SK-N-SH (cell line): ENCODE measurements around the gene BEST1. TPM values are rescaled to one million over a fixed set of nuclear protein-coding genes. Genes with fewer than 3 reads are reported as not detected.

Source experiments
- CTCF ChIA-PET: fragments of 300-600, 350-600 bp; formaldehyde crosslinking; extraction: SDS; loops from one replicate; lab custom pipeline; 2021; lab: Yijun Ruan, JAX
- POLR2A ChIA-PET: fragments of 350-600 bp; sonication (Branson Sonifier 250); formaldehyde crosslinking; extraction: SDS; loops from one replicate; lab custom pipeline; 2020; ENCODE audit warnings: antibody characterized with exemption, inconsistent platforms; lab: Yijun Ruan, JAX
- DNase-seq: peaks from one replicate; pipeline ENCODE4 v3.0.0; 2012
- H2AFZ ChIP-seq: fragments of 200-600 bp; sonication (generic); 2 replicates; pipeline ENCODE4 v1.8.1; 2016; ENCODE audit warnings: antibody characterized with exemption, mild to moderate bottlenecking, low read depth
- H3F3A ChIP-seq: fragments of 200-600 bp; sonication (generic); replicated peaks from 2 replicates; pipeline ENCODE3; 2016; ENCODE audit warnings: antibody characterized with exemption, mild to moderate bottlenecking; ENCODE audit not compliant: insufficient read depth
- H3K27ac ChIP-seq, 2 experiments: fragments of 200-500 bp in 1 of 2; fragments of 200-600 bp in 1 of 2; sonication (Bioruptor generic) in 1 of 2; sonication (generic), shearing (Covaris generic) in 1 of 2; 2 replicates each; pipeline versions ENCODE4 v1.5.1 to v1.6.1; 2014 to 2016; ENCODE audit warnings: low read depth in 2 of 2, inconsistent platforms in 1 of 2, low read length in 1 of 2, mild to moderate bottlenecking in 1 of 2, mixed read lengths in 1 of 2
- H3K27me3 ChIP-seq: fragments of 200-600 bp; sonication (generic), shearing (Covaris generic); 2 replicates; pipeline ENCODE4 v1.6.1; 2016; ENCODE audit warnings: mixed run types; ENCODE audit not compliant: insufficient read depth
- H3K36me3 ChIP-seq, 2 experiments: fragments of 200-500 bp in 1 of 2; fragments of 200-600 bp in 1 of 2; sonication (Bioruptor generic) in 1 of 2; sonication (generic) in 1 of 2; replicated peaks in 1 of 2; 2 replicates each; pipeline versions ENCODE3 to v1.5.1; 2014 to 2016; ENCODE audit warnings: low read length in 1 of 2, mild to moderate bottlenecking in 1 of 2; ENCODE audit not compliant: insufficient read depth in 2 of 2, control insufficient read depth in 1 of 2
- H3K4me1 ChIP-seq, 2 experiments: fragments of 200-500 bp in 1 of 2; fragments of 200-600 bp in 1 of 2; sonication (Bioruptor generic) in 1 of 2; sonication (generic), shearing (Covaris generic) in 1 of 2; 2 replicates each; pipeline versions ENCODE4 v1.5.1 to v1.6.1; 2014 to 2016; ENCODE audit warnings: low read depth in 1 of 2, low read length in 1 of 2, mixed run types in 1 of 2; ENCODE audit not compliant: insufficient read depth in 2 of 2, control insufficient read depth in 1 of 2
- H3K4me2 ChIP-seq: fragments of 200-600 bp; sonication (generic), shearing (Covaris generic); 2 replicates; pipeline ENCODE4 v1.6.1; 2017; ENCODE audit warnings: mixed run types
- H3K4me3 ChIP-seq, 2 experiments: fragments of 200-500 bp in 1 of 2; fragments of 200-600 bp in 1 of 2; sonication (Bioruptor generic) in 1 of 2; sonication (generic), shearing (Covaris generic) in 1 of 2; 2 replicates each; pipeline versions ENCODE4 v1.5.1 to v1.8.1; 2014 to 2016; ENCODE audit warnings: low read depth in 2 of 2, inconsistent platforms in 1 of 2, low read length in 1 of 2, mild to moderate bottlenecking in 1 of 2, mixed read lengths in 1 of 2, moderate library complexity in 1 of 2
- H3K79me2 ChIP-seq: fragments of 200-600 bp; sonication (generic); 2 replicates; pipeline ENCODE4 v1.8.1; 2017; ENCODE audit warnings: mild to moderate bottlenecking; ENCODE audit not compliant: insufficient read depth
- H3K9ac ChIP-seq: fragments of 200-600 bp; sonication (generic); 2 replicates; pipeline ENCODE4 v1.6.1; 2017; ENCODE audit warnings: mixed run types
- H3K9me2 ChIP-seq: fragments of 200-600 bp; sonication (generic); 2 replicates; pipeline ENCODE4 v1.6.1; 2017; ENCODE audit warnings: mixed run types
- H3K9me3 ChIP-seq: fragments of 200-600 bp; sonication (generic); 2 replicates; pipeline ENCODE4 v1.6.1; 2017; ENCODE audit warnings: mixed run types, mild to moderate bottlenecking, moderate library complexity
- H4K20me1 ChIP-seq: fragments of 200-600 bp; sonication (generic); 2 replicates; pipeline ENCODE4 v1.6.1; 2017; ENCODE audit warnings: mild to moderate bottlenecking, mixed run types; ENCODE audit not compliant: insufficient read depth
- CHD2 ChIP-seq: fragments of 150-350 bp; IDR thresholded peaks from 2 replicates; pipeline ENCODE4 v1.6.1; 2018; ENCODE audit warnings: low read length; ENCODE audit not compliant: partially characterized antibody
- EZH2phosphoT487 ChIP-seq: fragments of 200-600 bp; sonication (generic); IDR thresholded peaks from 2 replicates; pipeline ENCODE4 v1.6.1; 2017; ENCODE audit warnings: low read depth, mixed run types, mild to moderate bottlenecking, antibody characterized with exemption, moderate library complexity, borderline replicate concordance
- GATA2 ChIP-seq: sonication (generic); formaldehyde crosslinking; IDR thresholded peaks from 2 replicates; pipeline ENCODE4 v1.5.0; 2020; ENCODE audit warnings: mild to moderate bottlenecking, missing genetic modification reagents
- NRF1 ChIP-seq: IDR thresholded peaks from 2 replicates; pipeline ENCODE4 v1.6.1; 2012; ENCODE audit warnings: low read depth, mild to moderate bottlenecking, low read length
- RAD21 ChIP-seq: IDR thresholded peaks from 2 replicates; pipeline ENCODE4 v1.6.1; 2012; ENCODE audit warnings: mild to moderate bottlenecking, low read length
- RCOR1 ChIP-seq: fragments of 150-350 bp; IDR thresholded peaks from 2 replicates; pipeline ENCODE4 v1.6.1; 2017; ENCODE audit warnings: antibody characterized with exemption, low read length
- RFX5 ChIP-seq: IDR thresholded peaks from 2 replicates; pipeline ENCODE4 v1.6.1; 2012; ENCODE audit warnings: mild to moderate bottlenecking, improper control_type of control experiment, low read length
- SIN3A ChIP-seq: IDR thresholded peaks from 2 replicates; pipeline ENCODE4 v1.6.1; 2012; ENCODE audit warnings: low read depth, mild to moderate bottlenecking, low read length, moderate library complexity, borderline replicate concordance
- SMC3 ChIP-seq: IDR thresholded peaks from 2 replicates; pipeline ENCODE4 v1.6.1; 2012; ENCODE audit warnings: low read depth, low read length, improper control_type of control experiment
- TAF1 ChIP-seq: IDR thresholded peaks from 2 replicates; pipeline ENCODE4 v1.6.1; 2012; ENCODE audit warnings: low read depth, mild to moderate bottlenecking, low read length, moderate library complexity, borderline replicate concordance
- TEAD4 ChIP-seq: IDR thresholded peaks from 2 replicates; pipeline ENCODE4 v1.4.0; 2012; ENCODE audit warnings: mild to moderate bottlenecking, borderline replicate concordance; ENCODE audit not compliant: insufficient read depth
- WGBS: methylation state at CpG from one replicate; pipeline ENCODE4 v1.1.6; 2017; ENCODE audit warnings: low lambda C conversion rate; 5-methylcytosine and 5-hydroxymethylcytosine counted together
- polyA plus RNA-seq, 3 experiments: library from polyadenylated mRNA; depleted of rRNA; stranded (reverse); fragments of >200 nt; gene quantifications; 2 replicates each; pipeline ENCODE4 v1.2.3, GENCODE V29; 2012
- TF ChIP-seq, protein P1 (sequence below): fragments of 150-350 bp; IDR thresholded peaks from 2 replicates; pipeline ENCODE4 v1.6.1; 2017; ENCODE audit warnings: antibody characterized with exemption, low read length, low read depth, borderline replicate concordance
- TF ChIP-seq, protein P2 (sequence below): IDR thresholded peaks from 2 replicates; pipeline ENCODE4 v1.4.0; 2012; ENCODE audit warnings: low read depth, borderline replicate concordance
- TF ChIP-seq, protein P3 (sequence below): IDR thresholded peaks from 2 replicates; pipeline ENCODE4 v1.6.1; 2012; ENCODE audit warnings: mild to moderate bottlenecking, low read depth, low read length, moderate library complexity
- TF ChIP-seq, protein P4 (sequence below): IDR thresholded peaks from 2 replicates; pipeline ENCODE4 v1.4.0; 2012; ENCODE audit warnings: low read depth, borderline replicate concordance
- TF ChIP-seq, protein P5 (sequence below): IDR thresholded peaks from 2 replicates; pipeline ENCODE4; 2012

The BEST1 gene
- polyA plus RNA-seq, 1 of the 3 experiments (the other 2 are of a cell fraction), result 0.30 TPM

DNA sequence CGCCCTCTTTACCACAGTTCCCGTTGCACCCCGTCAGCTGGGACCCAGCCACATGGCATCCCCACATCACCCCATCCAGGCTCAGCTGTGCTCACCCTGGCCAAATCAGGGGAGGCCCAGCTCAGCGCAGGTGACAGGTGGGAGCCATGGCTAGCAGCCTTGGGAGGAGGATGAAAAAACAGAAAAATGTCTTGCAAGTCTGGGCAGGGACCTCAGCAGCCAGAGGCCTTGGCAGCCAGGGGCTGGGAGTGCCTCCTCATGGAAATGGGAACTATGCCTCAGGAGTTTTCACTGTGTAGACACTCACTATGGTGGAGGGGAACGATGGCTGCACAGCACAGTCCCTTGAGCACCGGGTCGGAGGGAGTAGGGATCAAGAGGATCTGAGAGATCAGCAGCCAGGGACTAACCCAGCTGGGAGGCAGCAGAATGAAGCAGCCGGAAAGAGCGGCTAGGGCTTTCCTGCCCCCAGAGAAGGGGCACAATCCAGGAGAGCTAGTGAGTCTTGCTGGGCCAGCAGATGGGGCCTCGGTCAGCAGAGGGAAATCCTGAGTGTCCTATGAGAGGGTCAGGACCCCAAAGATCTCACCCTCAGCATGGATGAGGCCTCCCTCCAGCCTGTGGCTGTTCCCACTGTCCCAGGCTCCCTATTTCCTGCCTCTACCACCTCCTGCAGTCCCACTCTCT is 23.5 kb downstream of the BEST1 start (continued):
- TF ChIP-seq, protein P1, sequence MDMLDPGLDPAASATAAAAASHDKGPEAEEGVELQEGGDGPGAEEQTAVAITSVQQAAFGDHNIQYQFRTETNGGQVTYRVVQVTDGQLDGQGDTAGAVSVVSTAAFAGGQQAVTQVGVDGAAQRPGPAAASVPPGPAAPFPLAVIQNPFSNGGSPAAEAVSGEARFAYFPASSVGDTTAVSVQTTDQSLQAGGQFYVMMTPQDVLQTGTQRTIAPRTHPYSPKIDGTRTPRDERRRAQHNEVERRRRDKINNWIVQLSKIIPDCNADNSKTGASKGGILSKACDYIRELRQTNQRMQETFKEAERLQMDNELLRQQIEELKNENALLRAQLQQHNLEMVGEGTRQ, result no peak
- TF ChIP-seq, all 33 proteins: peak for 0

DNA sequence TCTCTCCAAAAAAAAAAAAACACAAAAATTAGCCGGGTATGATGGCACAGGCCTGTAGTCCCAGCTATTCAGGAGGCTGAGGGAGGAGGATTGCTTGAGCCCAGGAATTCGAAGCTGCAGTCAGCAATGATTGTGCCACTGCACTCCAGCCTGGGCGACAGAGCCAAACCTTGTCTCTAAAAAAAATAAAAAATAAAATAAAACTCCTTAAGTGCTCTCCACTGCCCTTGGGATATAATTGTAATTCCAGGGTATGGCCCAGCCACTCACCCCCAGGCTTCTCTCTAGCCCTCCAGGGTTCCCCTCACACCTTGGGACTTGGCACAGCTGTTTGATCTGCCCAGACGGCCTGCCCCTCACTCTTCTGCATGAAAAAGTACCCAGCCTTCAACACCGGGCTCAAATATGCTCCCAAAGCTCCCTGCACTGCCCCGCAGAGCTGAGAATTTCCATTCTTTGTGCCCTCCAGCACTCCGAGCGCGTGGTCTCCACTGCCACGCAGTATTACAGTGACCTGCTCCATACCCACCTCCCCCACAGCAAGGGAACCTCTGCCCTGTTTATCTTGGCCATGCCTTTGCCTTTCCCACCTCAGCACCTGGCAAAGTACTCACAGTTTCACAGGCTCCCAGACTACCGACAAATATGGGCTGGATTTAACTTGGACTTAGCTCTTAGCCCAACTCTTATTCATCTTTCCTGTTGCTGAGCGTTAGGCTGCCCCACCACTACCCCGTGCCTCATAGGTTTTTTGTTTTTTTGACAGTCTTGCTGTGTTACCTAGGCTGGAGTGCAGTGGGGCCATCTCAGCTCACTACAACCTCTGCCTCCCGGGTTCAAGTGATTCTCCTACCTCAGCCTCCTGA is 24.8 kb downstream of the BEST1 start:
- no peak overlapping the region for H2AFZ ChIP-seq

More for the DNA sequence above, 24.8 kb downstream of the BEST1 start:
- Histone ChIP-seq H3K79me2 (no peaks in the 10 kb centered on the region), H3K9ac (no peak overlapping the region), H3K9me3 (no peaks in the 10 kb centered on the region), H3K4me1 (peaks cover 26 to 43% of the 10 kb centered on the region in 2 experiments), H4K20me1 (no peaks in the 10 kb centered on the region), H3K27me3 (no peaks in the 10 kb centered on the region), H3K36me3 (no peaks in the 10 kb centered on the region), H3K9me2 (no peaks in the 10 kb centered on the region), H3K4me2 (no peak overlapping the region), H3K4me3 (no peak overlapping the region), H3F3A (peaks cover 23% of the 10 kb centered on the region), H3K27ac (no peak overlapping the region)
- no peak for DNase-seq
- TF ChIP-seq, protein P2, sequence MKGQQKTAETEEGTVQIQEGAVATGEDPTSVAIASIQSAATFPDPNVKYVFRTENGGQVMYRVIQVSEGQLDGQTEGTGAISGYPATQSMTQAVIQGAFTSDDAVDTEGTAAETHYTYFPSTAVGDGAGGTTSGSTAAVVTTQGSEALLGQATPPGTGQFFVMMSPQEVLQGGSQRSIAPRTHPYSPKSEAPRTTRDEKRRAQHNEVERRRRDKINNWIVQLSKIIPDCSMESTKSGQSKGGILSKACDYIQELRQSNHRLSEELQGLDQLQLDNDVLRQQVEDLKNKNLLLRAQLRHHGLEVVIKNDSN, result no peak
- TF ChIP-seq RAD21 (no peak), CHD2 (no peak), TEAD4 (no peak), SMC3 (no peak), RFX5 (no peak), EZH2phosphoT487 (no peak), TAF1 (no peak), NRF1 (no peak), SIN3A (no peak), GATA2 (CRISPR knock-in tag) (no peak), RCOR1 (no peak)
- TF ChIP-seq, protein P3, sequence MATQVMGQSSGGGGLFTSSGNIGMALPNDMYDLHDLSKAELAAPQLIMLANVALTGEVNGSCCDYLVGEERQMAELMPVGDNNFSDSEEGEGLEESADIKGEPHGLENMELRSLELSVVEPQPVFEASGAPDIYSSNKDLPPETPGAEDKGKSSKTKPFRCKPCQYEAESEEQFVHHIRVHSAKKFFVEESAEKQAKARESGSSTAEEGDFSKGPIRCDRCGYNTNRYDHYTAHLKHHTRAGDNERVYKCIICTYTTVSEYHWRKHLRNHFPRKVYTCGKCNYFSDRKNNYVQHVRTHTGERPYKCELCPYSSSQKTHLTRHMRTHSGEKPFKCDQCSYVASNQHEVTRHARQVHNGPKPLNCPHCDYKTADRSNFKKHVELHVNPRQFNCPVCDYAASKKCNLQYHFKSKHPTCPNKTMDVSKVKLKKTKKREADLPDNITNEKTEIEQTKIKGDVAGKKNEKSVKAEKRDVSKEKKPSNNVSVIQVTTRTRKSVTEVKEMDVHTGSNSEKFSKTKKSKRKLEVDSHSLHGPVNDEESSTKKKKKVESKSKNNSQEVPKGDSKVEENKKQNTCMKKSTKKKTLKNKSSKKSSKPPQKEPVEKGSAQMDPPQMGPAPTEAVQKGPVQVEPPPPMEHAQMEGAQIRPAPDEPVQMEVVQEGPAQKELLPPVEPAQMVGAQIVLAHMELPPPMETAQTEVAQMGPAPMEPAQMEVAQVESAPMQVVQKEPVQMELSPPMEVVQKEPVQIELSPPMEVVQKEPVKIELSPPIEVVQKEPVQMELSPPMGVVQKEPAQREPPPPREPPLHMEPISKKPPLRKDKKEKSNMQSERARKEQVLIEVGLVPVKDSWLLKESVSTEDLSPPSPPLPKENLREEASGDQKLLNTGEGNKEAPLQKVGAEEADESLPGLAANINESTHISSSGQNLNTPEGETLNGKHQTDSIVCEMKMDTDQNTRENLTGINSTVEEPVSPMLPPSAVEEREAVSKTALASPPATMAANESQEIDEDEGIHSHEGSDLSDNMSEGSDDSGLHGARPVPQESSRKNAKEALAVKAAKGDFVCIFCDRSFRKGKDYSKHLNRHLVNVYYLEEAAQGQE, result no peak
- TF ChIP-seq, protein P4, sequence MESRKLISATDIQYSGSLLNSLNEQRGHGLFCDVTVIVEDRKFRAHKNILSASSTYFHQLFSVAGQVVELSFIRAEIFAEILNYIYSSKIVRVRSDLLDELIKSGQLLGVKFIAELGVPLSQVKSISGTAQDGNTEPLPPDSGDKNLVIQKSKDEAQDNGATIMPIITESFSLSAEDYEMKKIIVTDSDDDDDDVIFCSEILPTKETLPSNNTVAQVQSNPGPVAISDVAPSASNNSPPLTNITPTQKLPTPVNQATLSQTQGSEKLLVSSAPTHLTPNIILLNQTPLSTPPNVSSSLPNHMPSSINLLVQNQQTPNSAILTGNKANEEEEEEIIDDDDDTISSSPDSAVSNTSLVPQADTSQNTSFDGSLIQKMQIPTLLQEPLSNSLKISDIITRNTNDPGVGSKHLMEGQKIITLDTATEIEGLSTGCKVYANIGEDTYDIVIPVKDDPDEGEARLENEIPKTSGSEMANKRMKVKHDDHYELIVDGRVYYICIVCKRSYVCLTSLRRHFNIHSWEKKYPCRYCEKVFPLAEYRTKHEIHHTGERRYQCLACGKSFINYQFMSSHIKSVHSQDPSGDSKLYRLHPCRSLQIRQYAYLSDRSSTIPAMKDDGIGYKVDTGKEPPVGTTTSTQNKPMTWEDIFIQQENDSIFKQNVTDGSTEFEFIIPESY, result no peak
- TF ChIP-seq, protein P5, sequence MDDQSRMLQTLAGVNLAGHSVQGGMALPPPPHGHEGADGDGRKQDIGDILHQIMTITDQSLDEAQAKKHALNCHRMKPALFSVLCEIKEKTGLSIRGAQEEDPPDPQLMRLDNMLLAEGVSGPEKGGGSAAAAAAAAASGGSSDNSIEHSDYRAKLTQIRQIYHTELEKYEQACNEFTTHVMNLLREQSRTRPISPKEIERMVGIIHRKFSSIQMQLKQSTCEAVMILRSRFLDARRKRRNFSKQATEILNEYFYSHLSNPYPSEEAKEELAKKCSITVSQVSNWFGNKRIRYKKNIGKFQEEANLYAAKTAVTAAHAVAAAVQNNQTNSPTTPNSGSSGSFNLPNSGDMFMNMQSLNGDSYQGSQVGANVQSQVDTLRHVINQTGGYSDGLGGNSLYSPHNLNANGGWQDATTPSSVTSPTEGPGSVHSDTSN, result no peak
- POLR2A ChIA-PET, result no interaction called here
- 80% methylated on average over 14 of the region's 14 CpGs for WGBS
- CTCF ChIA-PET, result interaction anchor here (0.9 to 2.7 kb wide), 4 partner anchors 9 to 158 kb away, joined by 4 to 9 read pairs (median 4); partner anchors contain the start of gene FADS1
